OCI-LY1 (cell line): Measurements from ENCODE around the gene ADPGK.

Experiments used
- CTCF ChIP-seq: fragments of 200-600 bp; sonication (generic), shearing (Covaris generic); IDR thresholded peaks from 2 replicates; pipeline ENCODE4 v1.5.1; 2017; ENCODE audit warnings: mild to moderate bottlenecking, antibody characterized with exemption, low read length, moderate library complexity, mixed read lengths
- EZH2 ChIP-seq: fragments of 200-600 bp; sonication (generic), shearing (Covaris generic); IDR thresholded peaks from 2 replicates; pipeline ENCODE4 v1.8.0; 2017; ENCODE audit warnings: borderline replicate concordance, mixed run types, mild to moderate bottlenecking, antibody characterized with exemption, low read length, moderate library complexity, mixed read lengths

- no peak for TF ChIP-seq CTCF
- TF ChIP-seq EZH2: no peak
Observed at GRCh38 chr15:72825829-72826228, 42.3 kb upstream of the ADPGK start.
